GM12864 (cell line): ENCODE measurements around the gene UTP11.

Experiments used
- DNase-seq: peaks from one replicate; pipeline ENCODE4 v3.0.0-alpha.2; 2011; ENCODE audit warnings: low read depth
- H3K4me3 ChIP-seq: 2 replicates; pipeline ENCODE4 v1.5.1; 2011; ENCODE audit warnings: mild to moderate bottlenecking, low read depth, low read length, control low read depth
- CTCF ChIP-seq: IDR thresholded peaks from 2 replicates; pipeline ENCODE4 v1.5.1; 2011; ENCODE audit warnings: low read depth, mild to moderate bottlenecking, moderate library complexity, low read length, control low read depth, inconsistent platforms; ENCODE audit errors: missing control alignments

Gene UTP11

GRCh38 chr1:37998913-37999429 is 13.6 kb upstream of the UTP11 start:
- no peak for TF ChIP-seq CTCF
- no peak overlapping the region for H3K4me3 ChIP-seq
- DNase-seq, result no peak

GRCh38 chr1:37999430-38000232 is 12.9 kb upstream of the UTP11 start:
- no peak overlapping the region for H3K4me3 ChIP-seq
- TF ChIP-seq CTCF, result no peak
- DNase-seq, result no peak

DNA sequence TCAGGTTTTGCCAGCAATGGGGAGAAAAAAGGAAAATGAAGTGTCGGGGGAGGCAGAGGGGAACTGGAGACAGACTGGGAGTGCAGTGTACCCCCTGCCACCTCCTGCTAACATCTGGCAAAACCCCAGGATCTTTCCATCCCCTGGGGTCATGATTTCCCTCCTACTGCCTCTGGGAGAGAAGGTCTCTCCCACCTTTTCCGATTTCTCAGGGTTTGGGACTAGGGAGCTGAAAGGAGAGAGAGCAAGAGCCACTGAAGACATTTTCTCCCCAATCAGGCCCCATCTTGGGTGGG is 12.4 kb upstream of the UTP11 start:
- no peak overlapping the region for H3K4me3 ChIP-seq
- no peak for TF ChIP-seq CTCF
- no peak for DNase-seq

DNA sequence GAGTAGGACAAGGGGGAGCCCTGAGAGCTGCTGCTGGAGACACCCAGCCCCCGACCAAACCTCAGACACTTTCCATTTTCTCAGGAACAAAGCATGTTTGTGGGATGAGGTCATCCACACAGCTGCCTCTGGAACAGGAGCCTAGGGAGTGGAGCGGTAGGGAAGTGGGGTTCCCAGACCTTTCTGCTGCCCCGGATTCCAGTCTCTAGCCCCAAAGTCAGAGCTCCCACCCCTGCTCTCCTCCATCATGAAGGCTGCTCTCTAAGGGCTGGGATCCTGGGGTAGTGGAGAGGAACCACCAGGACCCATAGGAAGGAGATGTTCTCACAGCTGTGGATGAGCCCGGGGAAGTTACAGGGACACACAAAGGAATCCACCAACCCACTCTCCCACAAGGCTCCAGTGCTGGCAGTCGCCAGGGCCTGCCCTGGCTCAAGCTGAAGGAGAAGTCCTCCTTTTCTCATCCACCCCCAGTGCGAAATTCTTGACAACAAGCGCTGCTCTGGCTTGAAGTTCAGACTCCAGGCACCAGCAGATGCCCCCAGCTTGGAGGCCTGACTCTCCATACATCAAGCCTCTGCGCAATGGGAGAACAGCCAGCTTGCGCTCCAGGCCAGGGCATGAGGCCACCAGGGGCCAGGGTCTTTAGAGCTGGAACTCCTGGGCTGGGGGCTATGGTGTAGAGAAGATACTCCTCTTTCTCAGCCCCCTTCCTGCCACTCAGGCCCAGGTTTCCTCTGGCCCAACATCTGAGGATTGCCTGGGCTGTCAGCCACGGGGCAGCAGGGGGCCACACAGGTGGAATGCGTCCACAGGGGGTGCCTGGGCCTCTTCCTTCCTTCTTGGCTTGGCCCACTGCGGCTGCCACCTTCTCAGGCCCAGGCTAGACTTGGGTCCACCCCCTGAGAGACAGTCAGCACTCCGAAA is 11.7 kb upstream of the UTP11 start:
- DNase-seq, result no peak
- TF ChIP-seq CTCF, result no peak
- no peak overlapping the region for H3K4me3 ChIP-seq

DNA sequence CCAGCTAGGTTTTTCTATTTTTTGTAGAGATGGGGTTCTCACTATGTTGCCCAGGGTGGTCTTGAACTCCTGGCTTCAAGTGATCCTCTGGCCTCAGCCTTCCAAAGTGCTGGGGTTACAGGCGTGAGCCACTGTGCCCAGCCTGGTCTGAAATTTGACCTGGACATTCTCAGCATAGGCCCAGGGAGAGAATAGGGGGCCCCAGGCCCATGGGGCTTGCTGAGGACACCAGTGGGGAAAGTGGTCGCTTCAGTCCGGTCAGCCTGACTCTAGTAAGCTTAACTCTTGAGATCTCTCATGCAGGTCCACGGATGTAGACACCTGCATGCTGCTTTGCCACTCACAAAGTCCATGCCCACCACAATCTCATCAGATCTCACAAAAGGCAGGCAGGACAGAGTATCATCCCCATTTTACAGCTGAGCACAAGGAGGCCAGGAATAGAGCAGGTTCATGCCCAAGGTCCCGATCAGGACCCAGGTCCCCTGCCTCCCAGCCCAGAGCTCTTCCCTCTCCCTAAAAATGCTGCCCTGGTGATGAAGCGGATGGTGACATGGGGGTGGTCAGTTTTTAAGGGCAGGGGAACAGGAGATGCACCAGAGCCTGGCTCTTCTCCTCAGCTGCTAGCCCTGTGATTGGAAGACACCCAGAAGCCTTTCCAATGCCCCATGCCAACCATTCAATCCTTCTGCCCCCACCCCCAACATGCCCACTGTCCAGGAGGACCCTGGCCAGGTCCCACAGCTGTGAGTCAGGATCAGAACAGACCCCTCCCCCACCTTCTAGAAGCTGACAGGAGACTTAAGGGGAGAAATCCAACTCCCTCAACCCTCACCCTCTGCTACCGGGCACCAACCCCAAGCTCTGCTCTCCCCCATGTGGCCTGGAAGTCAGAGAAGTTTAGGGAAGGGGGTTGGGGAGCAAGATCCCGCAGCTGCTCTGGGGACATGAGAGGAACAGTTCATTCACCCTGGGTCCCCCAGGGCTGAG is 9.0 kb upstream of the UTP11 start:
- no peak for TF ChIP-seq CTCF
- peak overlapping the region; percentile 66 for H3K4me3 ChIP-seq
- no peak for DNase-seq
